Nephron (organoid): ENCODE results near the gene ZSCAN10.
A peak's percentile ranks its signal among the peaks of the same experiment; 100 is the strongest.
"Not testable (repeated sequence)": the region's sequence is repeated elsewhere in the genome, so short reads cannot be mapped to it uniquely, and the experiment has no call there.

Experiments used
- H3K27ac Mint-ChIP-seq, 3 experiments: 2 replicates each; pipeline ENCODE4 v1.8.0; 2020; ENCODE audit warnings: mixed read lengths in 3 of 3, mild to moderate bottlenecking in 2 of 3, moderate library complexity in 1 of 3
- H3K27me3 Mint-ChIP-seq: 2 replicates; pipeline ENCODE4 v1.8.0; 2021; ENCODE audit warnings: low read depth, mild to moderate bottlenecking, moderate library complexity, mixed read lengths
- H3K36me3 Mint-ChIP-seq: 2 replicates; pipeline ENCODE4 v1.8.0; 2020; ENCODE audit warnings: low read depth, mixed read lengths
- H3K4me1 Mint-ChIP-seq: 2 replicates; pipeline ENCODE4 v1.8.0; 2020; ENCODE audit warnings: mixed read lengths
- H3K4me3 Mint-ChIP-seq, 3 experiments: 2 replicates each; pipeline ENCODE4 v1.8.0; 2020; ENCODE audit warnings: mild to moderate bottlenecking in 3 of 3, mixed read lengths in 3 of 3, moderate library complexity in 2 of 3
- H3K9me3 Mint-ChIP-seq: 2 replicates; pipeline ENCODE4 v1.8.0; 2020; ENCODE audit warnings: mixed read lengths
- CTCF ChIP-seq, 3 experiments: fragments of 200-600 bp; sonication (generic); IDR thresholded peaks; one replicate each; pipeline ENCODE4 v1.5.0; 2021; ENCODE audit warnings: antibody characterized with exemption in 3 of 3; ENCODE audit not compliant: unreplicated experiment in 3 of 3

Gene ZSCAN10

GRCh38 chr16:3141781-3142311 is 42.8 kb upstream of the ZSCAN10 start:
- H3K27ac Mint-ChIP-seq = no peak overlapping the region
- peak overlapping the region in 1 of 3 experiments; percentile 18 for H3K4me3 Mint-ChIP-seq
- H3K36me3 Mint-ChIP-seq = peaks cover 10% of the 10 kb centered on the region
- peaks cover 6% of the 10 kb centered on the region for H3K27me3 Mint-ChIP-seq
- TF ChIP-seq CTCF (IDR thresholded peaks at IDR 0.05; ENCODE audit: unreplicated experiment in 3 of 3) = no peak
- no peaks in the 10 kb centered on the region for H3K9me3 Mint-ChIP-seq
- H3K4me1 Mint-ChIP-seq = no peaks in the 10 kb centered on the region

- H3K4me3 Mint-ChIP-seq = no peak overlapping the region
- no peak for TF ChIP-seq CTCF (IDR thresholded peaks at IDR 0.05; ENCODE audit: unreplicated experiment in 3 of 3)
- peaks cover 10% of the 10 kb centered on the region for H3K36me3 Mint-ChIP-seq
- no peak overlapping the region for H3K27ac Mint-ChIP-seq
- H3K4me1 Mint-ChIP-seq = no peaks in the 10 kb centered on the region
- H3K27me3 Mint-ChIP-seq = peaks cover 6% of the 10 kb centered on the region
- H3K9me3 Mint-ChIP-seq = no peaks in the 10 kb centered on the region
These were observed 41.7 kb upstream of the ZSCAN10 start for GRCh38 chr16:3140603-3141427.

- H3K27ac Mint-ChIP-seq, H3K27me3 Mint-ChIP-seq: not testable (repeated sequence)
These were observed 40.5 kb upstream of the ZSCAN10 start for GRCh38 chr16:3139561-3139960.

GRCh38 chr16:3138823-3139426 is 39.8 kb upstream of the ZSCAN10 start:
- peak overlapping the region; percentile 16 to 68 (median 60) for H3K4me3 Mint-ChIP-seq
- no peaks in the 10 kb centered on the region for H3K27me3 Mint-ChIP-seq
- H3K27ac Mint-ChIP-seq = no peak overlapping the region
- peaks cover 12% of the 10 kb centered on the region for H3K4me1 Mint-ChIP-seq
- peaks cover 10% of the 10 kb centered on the region for H3K36me3 Mint-ChIP-seq
- H3K9me3 Mint-ChIP-seq = no peaks in the 10 kb centered on the region
- TF ChIP-seq CTCF (IDR thresholded peaks at IDR 0.05; ENCODE audit: unreplicated experiment in 3 of 3) = no peak

More at GRCh38 chr16:3139561-3139960, 40.5 kb upstream of the ZSCAN10 start:
- not testable (repeated sequence) for H3K4me1 Mint-ChIP-seq, H3K9me3 Mint-ChIP-seq, H3K4me3 Mint-ChIP-seq, H3K36me3 Mint-ChIP-seq

- Mint-ChIP-seq H3K4me1 (peaks cover 15% of the 10 kb centered on the region), H3K9me3 (no peaks in the 10 kb centered on the region), H3K4me3 (no peak overlapping the region), H3K27me3 (no peaks in the 10 kb centered on the region), H3K36me3 (peaks cover 10% of the 10 kb centered on the region), H3K27ac (no peak overlapping the region)
- no peak for TF ChIP-seq CTCF (IDR thresholded peaks at IDR 0.05; ENCODE audit: unreplicated experiment in 3 of 3)
These were observed 39.2 kb upstream of the ZSCAN10 start for GRCh38 chr16:3138342-3138741.

- H3K9me3 Mint-ChIP-seq = no peaks in the 10 kb centered on the region
- TF ChIP-seq CTCF (IDR thresholded peaks at IDR 0.05; ENCODE audit: unreplicated experiment in 3 of 3) = no peak
- peaks cover 19% of the 10 kb centered on the region for H3K4me1 Mint-ChIP-seq
- no peaks in the 10 kb centered on the region for H3K27me3 Mint-ChIP-seq
- peak overlapping the region in 2 of 3 experiments; percentile 34 to 76 for H3K4me3 Mint-ChIP-seq
- no peak overlapping the region for H3K27ac Mint-ChIP-seq
- peaks cover 7% of the 10 kb centered on the region for H3K36me3 Mint-ChIP-seq
These were observed 38.2 kb upstream of the ZSCAN10 start for GRCh38 chr16:3137267-3137666.
